H7 (cell line): Measurements from ENCODE around the gene CLSTN2. TPM values are rescaled to one million over a fixed set of nuclear protein-coding genes. Genes with fewer than 3 reads are reported as not detected.

Experiments used
- DNase-seq: peaks from one replicate; pipeline ENCODE4 v3.0.0; 2012
- H3K27me3 ChIP-seq: 2 replicates; pipeline ENCODE4 v1.6.0; 2011; ENCODE audit warnings: mild to moderate bottlenecking, low read length; ENCODE audit not compliant: control insufficient read depth, insufficient read depth
- H3K36me3 ChIP-seq: replicated peaks from 2 replicates; pipeline ENCODE4 v1.5.1; 2011; ENCODE audit warnings: low read length; ENCODE audit not compliant: control insufficient read depth, insufficient read depth
- H3K4me3 ChIP-seq: 2 replicates; pipeline ENCODE4 v1.5.1; 2011; ENCODE audit warnings: low read depth, mild to moderate bottlenecking, control low read depth, low read length, moderate library complexity; ENCODE audit not compliant: insufficient read depth
- total RNA-seq: library from RNA; depleted of rRNA; stranded (reverse); fragments of >200 nt; shearing (Covaris generic); gene quantifications from 2 replicates; pipeline ENCODE4 v1.2.3, GENCODE V29; 2014

CLSTN2 gene
- total RNA-seq, 1 experiment from 2014 or later: 0.10 TPM

DNA sequence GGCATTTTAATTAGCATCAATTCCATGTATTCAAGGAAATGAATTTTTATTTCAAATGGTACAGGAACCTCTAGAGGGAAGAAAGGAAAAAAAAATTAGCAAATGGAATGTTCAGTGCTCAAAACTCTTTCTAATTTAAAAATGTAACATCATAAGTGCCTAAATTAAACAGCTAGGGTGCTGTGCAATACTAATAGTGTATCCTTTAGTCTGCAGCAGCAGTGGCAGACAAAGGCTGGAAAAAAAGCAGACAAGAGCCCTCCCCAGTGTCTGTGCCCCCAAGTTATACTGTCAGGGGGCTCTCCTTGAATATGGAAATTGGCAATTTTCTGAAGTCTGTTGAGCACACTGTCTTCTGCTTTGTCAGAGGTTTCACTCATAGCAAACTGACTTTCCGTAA, 159.5 kb downstream of the CLSTN2 start:
- no peaks in the 10 kb centered on the region for H3K27me3 ChIP-seq
- no peak for DNase-seq

DNA sequence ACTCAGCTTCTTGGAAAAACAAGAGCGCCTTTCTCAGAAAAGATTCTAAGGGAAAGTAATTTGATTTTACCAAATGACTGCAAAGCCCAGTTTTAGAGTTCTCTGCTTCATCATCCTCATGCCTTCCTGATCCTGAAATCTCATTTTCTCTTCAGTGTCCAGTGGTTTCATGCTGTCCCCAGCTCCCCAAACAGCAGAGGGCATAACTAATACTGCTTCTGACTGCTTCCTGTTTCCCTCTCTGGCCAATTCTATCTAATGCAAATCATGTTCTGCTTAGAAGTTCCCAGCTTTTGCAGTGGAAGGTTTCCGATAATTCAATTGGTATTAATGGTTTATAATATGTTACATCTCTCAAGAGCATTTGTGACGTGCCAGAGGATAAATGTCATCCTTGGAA, 161.1 kb downstream of the CLSTN2 start:
- no peak for DNase-seq
- no peaks in the 10 kb centered on the region for H3K27me3 ChIP-seq
- no peak overlapping the region for H3K4me3 ChIP-seq
- no peaks in the 10 kb centered on the region for H3K36me3 ChIP-seq

More for the DNA sequence above, 159.5 kb downstream of the CLSTN2 start:
- no peaks in the 10 kb centered on the region for H3K36me3 ChIP-seq
- H3K4me3 ChIP-seq: no peak overlapping the region

GRCh38 chr3:140097874-140098635, 163.1 kb downstream of the CLSTN2 start:
- Histone ChIP-seq H3K4me3 (no peak overlapping the region), H3K36me3 (no peaks in the 10 kb centered on the region), H3K27me3 (no peaks in the 10 kb centered on the region)
- no peak for DNase-seq

DNA sequence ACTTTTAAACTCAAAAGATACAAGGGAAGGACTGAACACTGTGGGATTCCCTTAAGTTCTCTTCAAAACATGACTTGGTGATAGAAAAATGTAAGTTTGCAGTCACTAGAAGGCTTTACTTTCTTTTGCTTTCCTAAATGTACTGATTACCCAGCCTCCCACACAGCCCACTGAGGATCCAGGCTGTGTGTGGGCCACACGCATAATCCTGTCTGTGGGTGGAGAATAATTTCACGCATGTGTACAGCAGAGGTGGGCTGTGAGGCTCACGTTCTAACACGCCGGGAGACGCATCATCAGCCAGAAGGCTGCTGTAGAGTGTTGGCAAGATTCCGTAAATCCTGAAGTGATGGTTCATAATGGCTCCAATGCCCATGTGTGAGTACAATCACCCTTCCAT, 165.5 kb downstream of the CLSTN2 start:
- no peak overlapping the region for H3K4me3 ChIP-seq
- H3K27me3 ChIP-seq: no peaks in the 10 kb centered on the region
- no peak for DNase-seq
- H3K36me3 ChIP-seq: no peaks in the 10 kb centered on the region

DNA sequence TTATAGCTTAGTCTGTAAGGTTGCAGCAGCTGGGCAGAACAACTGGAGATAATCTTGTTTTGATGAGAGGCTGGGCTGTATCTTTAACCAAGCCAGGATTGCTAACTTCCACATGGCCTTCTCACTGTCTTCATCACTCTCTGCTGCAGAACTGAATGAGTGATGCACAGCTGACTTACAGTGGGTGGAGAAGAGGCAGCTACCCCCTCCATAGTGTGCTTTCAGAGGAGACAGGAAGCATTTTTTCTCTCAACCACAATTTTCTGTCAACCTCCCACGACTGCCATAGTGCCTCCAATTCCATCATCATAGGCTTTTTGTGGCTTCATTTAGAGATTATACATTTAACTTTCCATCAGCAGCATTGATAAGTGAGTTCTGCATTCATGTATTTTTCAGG, 168.2 kb downstream of the CLSTN2 start:
- no peaks in the 10 kb centered on the region for H3K36me3 ChIP-seq
- H3K4me3 ChIP-seq: no peak overlapping the region
- H3K27me3 ChIP-seq: no peaks in the 10 kb centered on the region
- no peak for DNase-seq

GRCh38 chr3:140103986-140104645, 169.1 kb downstream of the CLSTN2 start:
- Histone ChIP-seq H3K36me3 (no peaks in the 10 kb centered on the region), H3K4me3 (no peak overlapping the region)
- no peak for DNase-seq

GRCh38 chr3:140113996-140114788, 179.2 kb downstream of the CLSTN2 start:
- DNase-seq: no peak
- H3K36me3 ChIP-seq: no peaks in the 10 kb centered on the region
- H3K4me3 ChIP-seq: no peak overlapping the region
- H3K27me3 ChIP-seq: no peaks in the 10 kb centered on the region

More at GRCh38 chr3:140103986-140104645, 169.1 kb downstream of the CLSTN2 start:
- H3K27me3 ChIP-seq: no peaks in the 10 kb centered on the region

DNA sequence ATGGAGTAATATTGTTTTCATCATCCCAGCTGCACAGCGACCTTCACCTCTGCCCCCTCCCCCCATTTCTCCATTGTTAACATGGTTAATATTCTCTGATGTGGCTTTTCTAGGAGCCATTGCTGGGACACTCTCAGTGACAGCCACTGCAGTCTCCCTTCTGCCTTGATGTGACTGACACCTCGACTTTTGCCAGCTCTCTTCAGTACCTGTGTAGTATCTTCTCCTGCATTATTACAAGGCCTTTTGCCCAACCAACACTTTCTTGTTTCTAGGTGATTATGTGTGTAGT, 179.8 kb downstream of the CLSTN2 start:
- Histone ChIP-seq H3K4me3 (no peak overlapping the region), H3K36me3 (no peaks in the 10 kb centered on the region), H3K27me3 (no peaks in the 10 kb centered on the region)
- DNase-seq: no peak

DNA sequence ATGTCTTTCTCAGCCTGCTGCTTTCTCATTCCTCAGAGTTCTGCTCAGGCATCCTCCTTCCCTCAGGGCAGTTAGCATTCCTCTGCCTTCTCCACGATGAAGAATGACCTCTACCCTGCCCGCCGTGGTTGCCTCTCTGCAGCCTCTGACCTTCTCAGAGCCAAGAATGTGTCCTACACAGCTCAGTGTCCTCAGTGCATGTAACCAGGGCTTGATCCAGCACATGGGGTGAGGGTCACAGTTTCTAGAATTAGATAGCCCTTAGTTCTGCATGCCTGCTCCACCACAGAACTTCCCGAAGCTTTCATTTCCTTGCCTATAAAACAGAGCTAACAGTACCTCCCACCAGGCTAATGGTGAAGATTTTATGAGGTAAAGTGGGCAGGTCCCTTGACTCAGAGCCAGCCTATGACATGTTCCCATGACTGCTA, 182.1 kb downstream of the CLSTN2 start:
- no peaks in the 10 kb centered on the region for H3K27me3 ChIP-seq
- H3K4me3 ChIP-seq: no peak overlapping the region
- no peak for DNase-seq
- no peaks in the 10 kb centered on the region for H3K36me3 ChIP-seq

GRCh38 chr3:140122183-140122582, 187.2 kb downstream of the CLSTN2 start:
- Histone ChIP-seq H3K27me3 (no peaks in the 10 kb centered on the region), H3K36me3 (no peaks in the 10 kb centered on the region), H3K4me3 (no peak overlapping the region)
- no peak for DNase-seq

DNA sequence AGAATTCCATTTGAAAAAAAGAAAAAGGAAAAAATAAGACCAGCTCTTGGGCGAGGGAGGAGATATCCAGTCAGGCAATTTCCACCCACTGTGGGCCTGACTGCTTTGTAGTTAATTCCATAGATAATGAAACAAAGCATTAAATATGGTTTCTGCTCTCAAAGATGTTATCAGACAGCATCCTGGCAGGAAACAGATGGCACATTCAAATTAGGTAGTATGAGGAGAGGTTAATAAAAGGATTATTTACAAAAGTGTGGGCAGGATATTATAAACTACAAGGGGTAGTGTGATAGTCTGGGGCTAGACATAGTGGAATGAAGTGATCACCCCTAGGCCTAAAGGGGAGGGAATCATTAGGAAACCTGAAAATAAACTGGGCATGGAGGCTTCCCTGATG, 193.2 kb downstream of the CLSTN2 start:
- H3K36me3 ChIP-seq: no peaks in the 10 kb centered on the region
- no peak overlapping the region for H3K4me3 ChIP-seq
- no peak for DNase-seq
- no peaks in the 10 kb centered on the region; the same call in 1 of the 2 replicates for H3K27me3 ChIP-seq

DNA sequence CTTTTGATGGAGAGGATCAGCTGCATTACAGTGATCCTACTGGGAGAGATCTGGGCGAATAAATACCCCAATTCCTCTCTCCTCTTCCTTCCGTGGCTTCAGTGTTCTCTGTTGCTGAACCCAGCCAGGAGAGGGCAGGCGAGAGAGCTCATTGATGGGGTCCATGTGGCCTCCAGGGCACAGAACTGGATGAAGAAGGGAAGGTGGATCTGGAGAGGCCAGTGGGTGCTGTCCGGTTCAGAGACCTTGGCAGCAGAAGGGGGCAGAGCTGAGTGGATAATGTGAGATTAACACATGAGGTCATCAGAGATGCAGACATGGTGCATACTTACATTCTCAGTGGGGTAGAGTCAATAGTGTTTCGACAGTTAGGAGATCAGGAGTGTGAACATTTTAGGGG, 193.6 kb downstream of the CLSTN2 start:
- DNase-seq: peak; percentile 44
- Histone ChIP-seq H3K36me3 (no peaks in the 10 kb centered on the region), H3K27me3 (no peaks in the 10 kb centered on the region; the same call in 1 of the 2 replicates), H3K4me3 (no peak overlapping the region)

- H3K4me3 ChIP-seq: no peak overlapping the region
Measured at GRCh38 chr3:140129768-140130284, 194.8 kb downstream of the CLSTN2 start.

GRCh38 chr3:140131895-140132294, 196.9 kb downstream of the CLSTN2 start:
- Histone ChIP-seq H3K27me3 (no peaks in the 10 kb centered on the region; the same call in 1 of the 2 replicates), H3K36me3 (no peaks in the 10 kb centered on the region), H3K4me3 (no peak overlapping the region)
- no peak for DNase-seq

More at GRCh38 chr3:140129768-140130284, 194.8 kb downstream of the CLSTN2 start:
- DNase-seq: no peak
- no peaks in the 10 kb centered on the region; the same call in 1 of the 2 replicates for H3K27me3 ChIP-seq
- no peaks in the 10 kb centered on the region for H3K36me3 ChIP-seq
